ENCODE results near the gene BHLHE41.

The BHLHE41 gene

DNA sequence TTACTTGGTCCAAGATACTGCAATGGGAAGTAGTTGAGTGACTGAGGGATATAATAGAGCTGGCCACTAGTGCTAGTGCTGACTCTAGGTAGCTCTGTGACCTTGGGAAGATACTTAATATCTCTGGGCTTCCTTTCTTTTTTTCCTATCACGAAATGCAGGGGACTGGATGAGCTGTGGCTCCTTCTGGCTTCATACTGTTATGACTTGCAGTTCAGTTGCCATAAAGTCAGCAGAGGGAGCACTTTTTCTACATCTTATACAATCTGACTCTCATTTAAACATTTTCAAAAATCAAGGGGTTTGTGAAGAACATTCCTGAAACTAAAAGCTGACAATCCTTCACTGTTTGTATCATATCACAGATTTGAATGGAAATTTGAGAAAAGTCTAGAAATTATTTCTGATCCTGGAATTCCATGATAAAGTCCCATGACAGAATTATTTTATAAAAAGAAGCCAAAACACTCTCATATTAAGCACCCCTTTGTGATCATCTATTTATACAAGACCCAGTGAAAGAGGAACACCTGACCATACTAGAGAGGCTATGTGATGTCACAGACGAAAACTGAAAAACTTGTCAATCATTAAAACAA, 5.3 kb downstream of the BHLHE41 start:
- in situ Hi-C loops (cut with MboI; ENCODE audit: low pct_unique_long_range_greater_than_20kb, low sequenced_read_pairs), result loop anchor here (25.0 kb wide), 1 partner anchor 493 kb away; no protein-coding TSS in a partner anchor
- DNase-seq, result peak; percentile 68

DNA sequence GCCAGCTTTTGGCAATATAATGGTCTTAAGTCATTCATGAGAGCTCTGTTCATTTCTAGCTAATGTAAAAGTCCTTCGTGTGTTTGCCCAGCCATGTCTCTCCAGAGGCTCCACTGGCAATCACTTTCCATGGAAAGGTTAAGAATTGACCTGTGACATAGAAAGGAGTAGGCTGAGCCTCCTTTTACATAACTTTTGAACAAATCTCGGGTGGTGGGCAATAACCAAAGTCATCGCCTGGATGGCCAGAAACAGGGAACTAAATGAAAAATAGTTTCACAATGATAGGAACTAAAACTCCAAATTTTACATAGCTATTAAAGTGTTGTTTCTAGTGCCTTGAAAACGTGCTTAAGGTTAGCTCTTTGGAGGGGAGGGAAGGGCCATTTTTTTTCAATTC, 6.5 kb downstream of the BHLHE41 start:
- in situ Hi-C loops (cut with MboI; ENCODE audit: low pct_unique_long_range_greater_than_20kb, low sequenced_read_pairs), result loop anchor here (25.0 kb wide), 1 partner anchor 494 kb away; no protein-coding TSS in a partner anchor
- DNase-seq, result no peak

DNA sequence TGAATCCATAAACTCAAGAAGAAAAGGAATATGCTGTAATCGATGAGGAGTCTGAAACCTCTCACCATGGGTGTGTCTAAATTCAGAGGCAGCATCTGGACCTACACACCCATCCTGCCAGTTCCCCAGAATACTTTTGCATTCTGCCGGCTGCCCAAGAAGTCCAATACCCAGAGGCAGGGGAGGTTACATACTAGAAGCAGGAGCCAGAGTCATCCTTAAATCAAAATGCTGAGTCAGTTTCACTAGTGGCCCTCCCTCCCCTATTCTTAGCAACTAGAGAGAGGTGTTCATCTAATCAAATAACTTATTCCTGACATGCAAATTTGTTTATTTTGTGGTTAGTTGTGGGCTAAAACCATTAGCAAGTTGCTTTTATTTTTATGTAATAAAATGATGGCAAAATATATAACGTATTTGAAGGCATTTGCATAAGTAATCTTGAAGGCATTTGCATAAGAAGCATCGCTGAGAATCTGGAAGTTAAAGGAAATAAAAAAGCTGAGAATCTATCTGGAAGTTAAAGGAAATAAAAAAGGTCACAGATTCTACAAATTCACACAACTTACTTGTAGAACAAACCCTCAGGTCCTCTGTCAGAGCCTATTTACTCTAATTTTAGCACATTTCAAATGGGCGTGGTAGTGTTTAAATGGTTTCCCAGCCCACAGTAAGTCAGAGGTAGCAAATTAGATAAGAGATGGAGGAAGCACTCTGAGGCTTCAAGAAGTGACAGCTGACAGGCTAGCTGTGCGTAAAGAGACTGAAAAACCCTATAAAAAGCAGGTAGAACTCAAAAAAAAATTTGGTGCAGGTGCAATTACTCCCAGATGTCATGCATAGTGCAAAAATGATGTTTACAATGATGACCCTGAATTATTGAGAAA, 7.8 kb downstream of the BHLHE41 start:
- in situ Hi-C loops (cut with MboI; ENCODE audit: low pct_unique_long_range_greater_than_20kb, low sequenced_read_pairs), result loop anchor here (25.0 kb wide), 1 partner anchor 495 kb away; no protein-coding TSS in a partner anchor
- DNase-seq, result no peak

DNA sequence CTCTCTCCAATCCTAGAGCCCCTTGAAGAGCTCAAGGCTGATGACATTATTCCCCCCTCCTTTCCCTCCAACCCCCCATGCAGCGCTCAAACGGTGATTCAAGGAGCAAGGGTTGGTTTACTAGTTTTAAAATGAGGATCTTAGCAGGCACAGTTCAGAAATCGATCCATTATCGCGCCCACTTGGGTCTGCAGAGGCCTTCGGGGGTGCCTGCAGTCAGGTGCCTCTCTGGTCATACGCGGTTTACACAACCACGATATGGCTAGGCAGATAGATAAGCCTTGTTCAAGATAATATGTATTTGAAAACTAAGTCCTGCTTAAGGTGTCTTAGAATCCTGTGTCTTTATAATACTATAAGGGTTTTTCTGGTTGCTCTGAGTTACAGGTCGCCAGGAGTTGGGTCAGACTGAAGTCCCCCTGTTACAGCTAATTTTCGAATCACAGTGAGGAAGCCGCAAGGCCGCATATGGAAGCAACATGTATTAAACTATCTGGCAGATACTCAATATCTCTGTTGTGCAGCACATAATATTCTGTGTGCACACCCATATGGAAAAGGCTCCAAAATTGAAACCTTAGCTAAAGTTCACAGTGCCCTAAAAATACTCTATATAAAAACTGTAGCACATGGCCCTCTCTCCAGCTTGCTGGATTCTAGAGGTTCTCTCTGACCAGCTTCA, 10.0 kb downstream of the BHLHE41 start:
- in situ Hi-C loops (cut with MboI; ENCODE audit: low pct_unique_long_range_greater_than_20kb, low sequenced_read_pairs), result loop anchor here (25.0 kb wide), 1 partner anchor 497 kb away; no protein-coding TSS in a partner anchor
- no peak for DNase-seq

DNA sequence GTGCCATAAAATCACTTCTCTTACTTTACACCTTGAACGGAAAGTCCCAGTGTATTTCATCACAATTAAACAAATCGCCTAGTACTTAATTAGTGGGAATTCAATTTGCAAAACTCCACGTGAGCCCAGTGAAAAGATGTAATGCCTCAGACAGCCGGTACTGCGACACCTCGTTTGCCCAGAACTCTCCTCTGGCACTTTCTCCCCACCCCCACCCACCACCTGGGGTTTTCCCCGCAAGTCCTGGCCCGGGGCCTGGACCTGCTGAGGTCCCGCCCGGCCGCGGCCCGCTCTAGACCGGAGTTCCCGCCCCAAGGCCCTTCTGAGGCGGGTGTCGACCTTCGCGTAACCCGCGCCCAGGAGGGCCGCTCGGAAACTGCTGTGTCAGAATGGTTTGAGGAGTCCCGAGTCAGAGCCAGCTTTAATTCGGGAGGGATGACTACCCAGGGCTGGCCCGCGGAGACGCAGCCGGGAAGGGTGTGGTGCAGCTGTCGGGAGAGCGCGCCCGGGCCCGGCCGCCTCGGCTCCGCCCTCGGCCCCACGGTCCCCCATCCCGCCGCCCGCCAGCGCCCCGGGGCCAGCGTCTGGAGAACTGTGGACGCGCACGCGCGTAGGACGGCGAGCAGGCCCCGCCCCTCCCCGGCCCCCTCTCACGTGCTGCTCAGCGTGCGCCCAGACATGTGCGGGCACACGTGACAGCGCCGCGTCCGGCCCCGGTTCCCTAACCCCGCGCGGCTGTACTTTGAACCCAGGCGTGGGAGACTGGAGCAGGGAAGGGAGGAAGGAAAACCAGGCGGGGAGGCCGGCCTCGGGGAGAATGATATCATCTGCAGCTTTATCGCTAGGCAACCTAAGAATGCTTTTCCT, 10.8 kb downstream of the BHLHE41 start:
- in situ Hi-C loops (cut with MboI; ENCODE audit: low pct_unique_long_range_greater_than_20kb, low sequenced_read_pairs), result loop anchor here (25.0 kb wide), 1 partner anchor 498 kb away; no protein-coding TSS in a partner anchor
- DNase-seq, result peak; percentile 91

GRCh38 chr12:26113181-26113654, 11.6 kb downstream of the BHLHE41 start:
- in situ Hi-C loops (cut with MboI; ENCODE audit: low pct_unique_long_range_greater_than_20kb, low sequenced_read_pairs), result loop anchor here (25.0 kb wide), 1 partner anchor 499 kb away; no protein-coding TSS in a partner anchor
- no peak for DNase-seq

DNA sequence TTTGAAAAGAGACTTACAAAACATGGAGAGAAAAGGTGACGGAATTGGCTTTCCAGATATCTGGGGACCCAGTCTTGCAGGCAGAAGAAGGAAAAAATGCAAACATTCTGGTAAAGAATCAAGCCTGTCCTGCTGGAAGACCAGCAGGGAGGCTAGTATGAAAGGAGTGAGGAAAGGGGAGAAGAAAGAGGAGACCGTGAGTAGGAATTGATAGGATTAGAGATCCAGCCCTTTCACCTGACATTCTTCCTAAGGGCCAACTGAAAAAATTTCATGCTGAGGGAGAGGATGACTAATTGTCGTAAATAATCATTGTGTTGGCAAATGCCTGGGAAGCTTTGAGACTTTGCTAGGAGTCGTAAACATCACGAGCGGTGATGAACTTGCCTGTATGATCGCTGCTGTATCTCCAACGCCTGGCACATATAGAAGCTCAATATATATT, 12.1 kb downstream of the BHLHE41 start:
- in situ Hi-C loops (cut with MboI; ENCODE audit: low pct_unique_long_range_greater_than_20kb, low sequenced_read_pairs), result loop anchor here (25.0 kb wide), 1 partner anchor 500 kb away; no protein-coding TSS in a partner anchor
- no peak for DNase-seq

GRCh38 chr12:26112232-26112631, 12.6 kb downstream of the BHLHE41 start:
- DNase-seq, result no peak
- in situ Hi-C loops (cut with MboI; ENCODE audit: low pct_unique_long_range_greater_than_20kb, low sequenced_read_pairs), result loop anchor here (25.0 kb wide), 1 partner anchor 500 kb away; no protein-coding TSS in a partner anchor

DNA sequence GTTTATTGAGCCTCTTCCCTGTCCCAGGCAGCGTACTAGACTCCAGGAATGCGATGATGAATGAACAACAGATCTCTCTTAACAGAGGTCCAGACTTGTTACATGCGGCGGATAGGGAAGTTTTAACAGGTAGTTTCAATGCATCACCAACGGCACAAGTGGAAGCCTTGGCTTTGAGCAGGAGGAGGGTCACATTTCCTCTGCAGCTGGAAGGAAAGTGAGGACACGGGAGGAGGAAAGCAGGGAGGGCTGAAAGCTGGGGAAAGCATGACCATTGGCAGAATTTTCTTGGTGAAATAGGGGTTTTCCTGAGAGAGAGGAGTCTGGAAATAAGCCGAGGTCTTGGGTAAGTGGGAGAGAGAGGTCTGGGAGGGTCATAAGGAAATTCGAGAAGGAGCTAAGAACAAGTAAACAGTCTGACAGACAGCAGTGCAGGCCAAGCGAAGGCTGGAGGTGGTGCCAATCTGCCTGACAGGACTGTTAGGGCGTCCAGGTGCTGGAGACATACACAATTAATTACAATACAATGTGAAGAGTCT, 15.4 kb downstream of the BHLHE41 start:
- no peak for DNase-seq
- in situ Hi-C loops (cut with MboI; ENCODE audit: low pct_unique_long_range_greater_than_20kb, low sequenced_read_pairs), result loop anchor here (25.0 kb wide), 1 partner anchor 503 kb away; no protein-coding TSS in a partner anchor

GRCh38 chr12:26108915-26109314, 15.9 kb downstream of the BHLHE41 start:
- in situ Hi-C loops (cut with MboI; ENCODE audit: low pct_unique_long_range_greater_than_20kb, low sequenced_read_pairs), result loop anchor here (25.0 kb wide), 1 partner anchor 503 kb away; no protein-coding TSS in a partner anchor
- DNase-seq, result no peak

DNA sequence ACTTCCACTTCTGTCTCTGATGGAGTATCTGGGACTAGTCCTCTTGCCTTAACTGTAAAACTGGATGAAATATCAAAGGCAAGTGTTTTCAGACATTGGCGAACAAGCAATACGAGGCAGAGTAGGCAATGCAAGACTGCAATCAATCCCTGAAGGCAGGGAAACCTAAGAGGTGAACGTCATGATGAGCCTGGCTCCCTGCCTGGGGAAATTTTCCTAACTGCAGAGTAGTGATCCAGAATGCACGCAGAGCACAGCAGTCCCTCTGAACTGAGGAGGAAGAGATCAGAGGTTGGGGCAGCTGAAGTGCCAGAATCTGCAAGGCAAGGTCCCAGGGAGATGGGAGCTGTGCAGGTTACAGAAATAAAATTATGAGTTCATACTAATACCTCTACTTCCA, 18.5 kb downstream of the BHLHE41 start:
- in situ Hi-C loops (cut with MboI; ENCODE audit: low pct_unique_long_range_greater_than_20kb, low sequenced_read_pairs), result loop anchor here (25.0 kb wide), 1 partner anchor 506 kb away; no protein-coding TSS in a partner anchor

GRCh38 chr12:26102953-26103352, 21.9 kb downstream of the BHLHE41 start:
- in situ Hi-C loops (cut with MboI; ENCODE audit: low pct_unique_long_range_greater_than_20kb, low sequenced_read_pairs), result loop anchor here (25.0 kb wide), 1 partner anchor 509 kb away; no protein-coding TSS in a partner anchor
- DNase-seq, result no peak

More for the DNA sequence above, 18.5 kb downstream of the BHLHE41 start:
- DNase-seq, result no peak

- DNase-seq, result no peak
- in situ Hi-C loops (cut with MboI; ENCODE audit: low pct_unique_long_range_greater_than_20kb, low sequenced_read_pairs), result loop anchor here (25.0 kb wide), 1 partner anchor 511 kb away; no protein-coding TSS in a partner anchor
These were observed 23.1 kb downstream of the BHLHE41 start for GRCh38 chr12:26101763-26102162.

DNA sequence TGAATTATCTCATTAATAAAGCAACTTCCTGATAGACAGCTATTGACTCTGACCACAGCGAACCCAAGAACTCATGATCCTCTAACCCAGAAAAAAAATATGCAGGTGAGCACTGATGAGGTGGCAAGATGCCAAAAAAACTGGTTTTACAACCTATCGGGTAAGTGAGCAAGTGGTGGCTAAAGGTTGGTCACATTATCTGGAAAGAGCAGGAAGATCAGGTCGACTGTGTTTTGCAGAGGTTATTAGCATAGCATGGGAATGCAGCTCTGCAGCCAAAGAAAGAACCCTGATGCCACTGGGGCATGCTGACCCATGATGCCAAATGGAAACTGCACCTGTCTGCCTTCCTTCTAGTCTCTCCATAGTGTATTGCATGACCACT, 23.5 kb downstream of the BHLHE41 start:
- in situ Hi-C loops (cut with MboI; ENCODE audit: low pct_unique_long_range_greater_than_20kb, low sequenced_read_pairs), result loop anchor here (25.0 kb wide), 1 partner anchor 511 kb away; no protein-coding TSS in a partner anchor
- DNase-seq, result no peak

DNA sequence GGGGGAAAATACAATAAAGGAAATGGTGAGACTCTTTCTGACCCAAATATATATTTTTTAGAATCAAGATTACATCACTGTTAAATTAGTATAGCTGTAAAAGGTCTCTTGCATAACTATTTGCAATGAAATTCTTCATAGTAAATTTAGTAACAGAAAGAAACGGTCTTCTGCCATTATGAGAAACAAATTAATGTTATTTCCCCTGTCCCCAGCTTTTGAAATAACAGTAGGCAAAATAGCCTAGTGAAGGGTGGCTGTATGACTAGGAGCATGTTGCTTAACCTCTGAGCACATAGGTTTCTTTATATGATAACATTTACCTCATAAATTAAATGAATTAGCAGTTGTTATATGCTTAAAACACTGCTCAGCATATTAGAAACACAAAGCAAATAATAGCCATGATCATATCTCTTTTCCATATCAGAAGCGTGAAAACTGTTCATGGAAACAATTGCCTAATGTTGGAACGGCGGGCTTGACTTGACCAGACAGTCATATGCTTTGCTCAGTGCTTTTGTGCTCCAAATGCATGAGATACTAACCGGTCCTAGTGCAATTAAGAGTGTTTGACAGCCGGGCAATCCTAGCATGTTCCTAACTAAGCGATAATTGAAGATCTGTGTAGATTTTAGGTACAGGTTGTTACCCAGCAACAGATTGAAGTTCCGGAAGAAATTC, 24.0 kb downstream of the BHLHE41 start:
- in situ Hi-C loops (cut with MboI; ENCODE audit: low pct_unique_long_range_greater_than_20kb, low sequenced_read_pairs), result loop anchor here (25.0 kb wide), 1 partner anchor 511 kb away; no protein-coding TSS in a partner anchor
- DNase-seq, result no peak

DNA sequence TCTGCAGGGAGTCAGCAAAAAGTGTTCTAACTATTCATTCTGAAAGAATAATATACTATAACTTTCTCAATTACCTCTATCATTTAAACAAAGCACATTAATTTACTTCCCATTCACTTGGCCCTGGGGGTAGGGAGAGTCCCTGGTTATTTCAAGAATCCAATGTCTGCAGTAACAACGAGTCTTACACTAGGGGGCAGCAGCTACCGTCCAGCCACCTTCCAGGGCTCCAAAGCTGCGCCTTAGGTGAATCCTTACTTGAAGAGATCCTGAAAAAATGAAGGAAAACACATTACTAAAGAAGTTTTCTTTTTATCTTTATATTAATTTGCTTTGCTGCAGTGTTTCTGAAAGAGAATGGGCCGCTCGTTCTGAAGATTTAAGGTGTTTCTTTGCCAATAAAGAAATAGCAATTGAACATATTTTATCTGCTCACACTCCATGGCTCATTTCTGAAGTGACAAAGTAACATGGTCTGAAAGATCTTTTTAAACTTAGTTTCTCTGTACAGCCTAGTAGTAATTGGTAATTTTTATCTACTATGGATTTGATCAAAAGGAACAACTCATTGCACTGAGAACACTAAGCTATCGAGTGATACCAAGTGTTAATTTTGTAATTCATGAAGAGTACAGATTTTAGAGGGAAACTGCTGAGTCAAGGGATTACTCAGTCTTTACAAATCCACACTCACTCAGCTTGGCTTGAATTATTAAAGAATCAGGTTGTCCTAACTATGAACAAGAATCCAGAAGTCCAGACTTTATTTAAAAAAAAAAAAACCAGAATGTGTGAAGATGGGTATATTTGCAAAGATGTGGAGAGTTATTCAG, 27.6 kb downstream of the BHLHE41 start:
- in situ Hi-C loops (cut with MboI; ENCODE audit: low pct_unique_long_range_greater_than_20kb, low sequenced_read_pairs), result no loop called here
- DNase-seq, result peak; percentile 65
